H1 (cell line): Measurements from ENCODE around the gene TRIM28.

Source experiments
- ATF3 ChIP-seq: IDR thresholded peaks from 2 replicates; pipeline ENCODE4 v1.6.1; 2011; ENCODE audit warnings: low read depth, mild to moderate bottlenecking, low read length; ENCODE audit not compliant: insufficient read depth
- POLR2A ChIP-seq, 2 experiments: IDR thresholded peaks; 1 replicate in 1 of 2; 2 replicates in 1 of 2; pipeline ENCODE4 v1.6.1; 2011; ENCODE audit warnings: low read depth in 2 of 2, low read length in 2 of 2, mild to moderate bottlenecking in 2 of 2; ENCODE audit errors: control extremely low read depth in 1 of 2
- SUZ12 ChIP-seq: fragments of 200-600 bp; sonication (generic); IDR thresholded peaks from 2 replicates; pipeline ENCODE4 v1.6.1; 2012; ENCODE audit warnings: mild to moderate bottlenecking, inconsistent platforms, low read length, moderate library complexity, mixed read lengths
- TF ChIP-seq, protein P1 (sequence below), 3 experiments: IDR thresholded peaks; 1 replicate in 2 of 3; 2 replicates in 1 of 3; pipeline versions ENCODE4 v1.5.1 to v1.6.1; 2011; ENCODE audit warnings: low read length in 3 of 3, mild to moderate bottlenecking in 3 of 3, inconsistent platforms in 2 of 3, low read depth in 1 of 3, moderate library complexity in 1 of 3; ENCODE audit not compliant: insufficient read depth in 1 of 3; ENCODE audit errors: control extremely low read depth in 1 of 3

GRCh38 chr19:58531034-58531840, 12.6 kb upstream of the TRIM28 start:
- TF ChIP-seq, protein P1, sequence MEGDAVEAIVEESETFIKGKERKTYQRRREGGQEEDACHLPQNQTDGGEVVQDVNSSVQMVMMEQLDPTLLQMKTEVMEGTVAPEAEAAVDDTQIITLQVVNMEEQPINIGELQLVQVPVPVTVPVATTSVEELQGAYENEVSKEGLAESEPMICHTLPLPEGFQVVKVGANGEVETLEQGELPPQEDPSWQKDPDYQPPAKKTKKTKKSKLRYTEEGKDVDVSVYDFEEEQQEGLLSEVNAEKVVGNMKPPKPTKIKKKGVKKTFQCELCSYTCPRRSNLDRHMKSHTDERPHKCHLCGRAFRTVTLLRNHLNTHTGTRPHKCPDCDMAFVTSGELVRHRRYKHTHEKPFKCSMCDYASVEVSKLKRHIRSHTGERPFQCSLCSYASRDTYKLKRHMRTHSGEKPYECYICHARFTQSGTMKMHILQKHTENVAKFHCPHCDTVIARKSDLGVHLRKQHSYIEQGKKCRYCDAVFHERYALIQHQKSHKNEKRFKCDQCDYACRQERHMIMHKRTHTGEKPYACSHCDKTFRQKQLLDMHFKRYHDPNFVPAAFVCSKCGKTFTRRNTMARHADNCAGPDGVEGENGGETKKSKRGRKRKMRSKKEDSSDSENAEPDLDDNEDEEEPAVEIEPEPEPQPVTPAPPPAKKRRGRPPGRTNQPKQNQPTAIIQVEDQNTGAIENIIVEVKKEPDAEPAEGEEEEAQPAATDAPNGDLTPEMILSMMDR (IDR thresholded peaks at IDR 0.05; ENCODE audit: control extremely low read depth in 1 of 3, insufficient read depth in 1 of 3, low read depth in 1 of 3, low read length in 3 of 3): no peak
- TF ChIP-seq POLR2A (IDR thresholded peaks at IDR 0.05; ENCODE audit: control extremely low read depth in 1 of 2, low read depth in 2 of 2, low read length in 2 of 2) (no peak), ATF3 (no peak), SUZ12 (no peak)
